HG03175 (cell line): Measurements from ENCODE around the gene EPHB1.

ENCODE experiments used
- ATAC-seq: cut with Tn5 transposase; IDR thresholded peaks from one replicate; pipeline ENCODE4 v1.9.1; 2021; ENCODE audit warnings: mild to moderate bottlenecking, moderate library complexity; ENCODE audit not compliant: unreplicated experiment

EPHB1 gene

GRCh38 chr3:134903837-134904236 is 108.8 kb downstream of the EPHB1 start:
- ATAC-seq, result peak; percentile 26

GRCh38 chr3:134904241-134904771 is 109.2 kb downstream of the EPHB1 start:
- peak; percentile 96 for ATAC-seq

- ATAC-seq, result peak; percentile 20
These were observed 110.0 kb downstream of the EPHB1 start for GRCh38 chr3:134904776-134905646.

- ATAC-seq, result no peak
These were observed 110.5 kb downstream of the EPHB1 start for GRCh38 chr3:134905647-134905935.

- no peak for ATAC-seq
These were observed 113.2 kb downstream of the EPHB1 start for GRCh38 chr3:134908271-134908670.

GRCh38 chr3:134910026-134910425 is 115.0 kb downstream of the EPHB1 start:
- no peak for ATAC-seq

- ATAC-seq, result no peak
These were observed 116.8 kb downstream of the EPHB1 start for GRCh38 chr3:134911586-134912548.

- no peak for ATAC-seq
These were observed 121.4 kb downstream of the EPHB1 start for GRCh38 chr3:134916276-134916961.

GRCh38 chr3:134917631-134918030 is 122.6 kb downstream of the EPHB1 start:
- peak; percentile 30 for ATAC-seq

- peak; percentile 93 for ATAC-seq
These were observed 123.4 kb downstream of the EPHB1 start for GRCh38 chr3:134918441-134918840.

- ATAC-seq, result no peak
These were observed 127.0 kb downstream of the EPHB1 start for GRCh38 chr3:134922101-134922500.

- ATAC-seq, result no peak
These were observed 127.8 kb downstream of the EPHB1 start for GRCh38 chr3:134922866-134923265.

- ATAC-seq, result no peak
These were observed 128.2 kb downstream of the EPHB1 start for GRCh38 chr3:134923286-134923685.

- no peak for ATAC-seq
These were observed 132.5 kb downstream of the EPHB1 start for GRCh38 chr3:134927599-134927998.

GRCh38 chr3:134928392-134928791 is 133.3 kb downstream of the EPHB1 start:
- ATAC-seq, result peak; percentile 2

- peak; percentile 40 for ATAC-seq
These were observed 133.8 kb downstream of the EPHB1 start for GRCh38 chr3:134928819-134929218.

- no peak for ATAC-seq
These were observed 134.9 kb downstream of the EPHB1 start for GRCh38 chr3:134929976-134930375.

GRCh38 chr3:134931045-134931785 is 136.2 kb downstream of the EPHB1 start:
- no peak for ATAC-seq

- no peak for ATAC-seq
These were observed 137.0 kb downstream of the EPHB1 start for GRCh38 chr3:134932035-134932434.

GRCh38 chr3:134933997-134934396 is 138.9 kb downstream of the EPHB1 start:
- ATAC-seq, result no peak
